ENCODE results near the gene LDHD.
"Not testable (repeated sequence)": the region's sequence is repeated elsewhere in the genome, so short reads cannot be mapped to it uniquely, and the experiment has no call there.

Gene LDHD

GRCh38 chr16:75096656-75097055 is 19.9 kb downstream of the LDHD start:
- no peak overlapping the region for H3K9ac ChIP-seq (ENCODE audit: low read length)
- no peak overlapping the region for H3K4me3 ChIP-seq (ENCODE audit: low read depth in 1 of 2, low read length in 2 of 2)
- no peaks in the 10 kb centered on the region for H3K9me3 ChIP-seq (ENCODE audit: low read length)
- peaks cover 47% of the 10 kb centered on the region for H3K4me1 ChIP-seq (ENCODE audit: insufficient read depth, low read length)
- H3K36me3 ChIP-seq (ENCODE audit: insufficient read depth, low read length), result no peaks in the 10 kb centered on the region
- H3K27ac ChIP-seq (ENCODE audit: low read depth, low read length), result peak overlapping the region; percentile 71
- no peaks in the 10 kb centered on the region for H3K27me3 ChIP-seq (ENCODE audit: control insufficient read depth in 1 of 2, insufficient read depth in 2 of 2, low read length in 2 of 2)

DNA sequence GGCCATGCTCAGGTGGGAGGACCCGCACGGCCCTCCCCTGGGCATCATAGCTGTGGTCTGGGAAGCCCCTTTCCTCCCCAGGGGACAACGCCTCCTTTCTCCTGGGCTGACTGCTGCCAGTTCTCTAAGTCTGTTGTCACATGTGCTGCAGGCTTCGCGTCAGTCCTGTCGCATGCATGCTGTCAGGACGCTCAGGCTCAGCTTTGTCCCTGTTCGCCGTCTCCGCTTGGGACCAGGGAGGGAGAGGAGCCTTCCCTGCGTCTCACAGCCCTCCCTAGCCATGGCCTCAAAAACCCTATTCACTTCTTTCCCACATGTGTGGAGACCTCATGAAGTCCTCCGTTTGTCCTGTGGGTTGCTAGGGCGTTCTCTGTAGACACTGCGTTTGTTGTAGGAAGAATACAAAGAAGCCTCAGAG is 21.4 kb downstream of the LDHD start:
- Histone ChIP-seq H3K9me3 (ENCODE audit: low read length) (no peaks in the 10 kb centered on the region), H3K4me1 (ENCODE audit: insufficient read depth, low read length) (peaks cover 46% of the 10 kb centered on the region), H3K27me3 (ENCODE audit: control insufficient read depth in 1 of 2, insufficient read depth in 2 of 2, low read length in 2 of 2) (no peaks in the 10 kb centered on the region), H3K9ac (ENCODE audit: low read length) (no peak overlapping the region), H3K4me3 (ENCODE audit: low read depth in 1 of 2, low read length in 2 of 2) (no peak overlapping the region), H3K36me3 (ENCODE audit: insufficient read depth, low read length) (no peaks in the 10 kb centered on the region), H3K27ac (ENCODE audit: low read depth, low read length) (no peak overlapping the region)

DNA sequence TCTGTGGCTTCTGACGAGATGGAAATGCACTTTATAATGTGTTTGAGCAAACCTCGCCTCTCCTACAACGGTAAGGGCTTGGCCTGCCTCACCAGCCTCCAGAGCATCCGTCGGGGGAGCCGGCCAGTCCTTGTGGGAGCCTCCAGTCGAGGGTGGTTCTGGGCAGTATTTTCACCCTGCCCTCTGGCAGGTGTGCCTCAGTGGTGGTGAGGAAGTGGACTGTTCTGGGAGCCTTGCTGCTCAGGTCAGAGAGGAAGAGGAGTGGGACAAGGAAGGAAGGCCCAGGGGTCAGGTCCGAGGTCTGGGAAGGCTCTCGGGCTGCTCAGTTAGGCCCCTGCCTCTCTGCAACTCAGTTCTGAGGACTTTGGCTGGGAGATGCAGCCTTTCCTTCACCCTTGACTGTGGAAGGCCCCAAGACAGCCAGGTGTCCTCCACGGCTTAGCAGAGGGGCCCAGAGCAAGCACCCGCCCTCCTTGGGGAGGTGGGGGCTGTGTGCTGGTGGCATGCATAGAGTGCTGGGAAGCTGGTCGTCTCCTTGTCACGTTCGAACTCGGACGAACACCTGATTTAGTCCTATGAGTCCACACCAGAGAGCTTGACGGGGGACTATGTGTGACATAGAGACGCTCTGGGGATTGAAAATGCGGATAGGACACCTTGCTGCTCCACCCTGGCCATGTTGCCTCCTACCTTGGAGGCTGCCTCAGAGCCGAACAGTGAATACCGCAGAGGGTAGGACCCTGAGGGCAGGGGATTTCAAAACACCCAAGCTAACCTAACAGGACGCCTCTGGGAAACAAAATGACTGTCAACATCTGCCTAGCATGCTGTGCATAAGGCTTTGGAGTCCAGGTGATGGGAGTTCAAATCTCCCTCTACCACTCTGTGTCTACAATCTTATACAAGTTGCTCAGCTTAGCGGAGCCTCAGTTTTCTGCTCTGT is 22.7 kb downstream of the LDHD start:
- Histone ChIP-seq H3K36me3 (ENCODE audit: insufficient read depth, low read length) (no peaks in the 10 kb centered on the region), H3K27me3 (ENCODE audit: control insufficient read depth in 1 of 2, insufficient read depth in 2 of 2, low read length in 2 of 2) (no peaks in the 10 kb centered on the region), H3K4me1 (ENCODE audit: insufficient read depth, low read length) (peaks cover 45% of the 10 kb centered on the region), H3K9ac (ENCODE audit: low read length) (no peak overlapping the region), H3K4me3 (ENCODE audit: low read depth in 1 of 2, low read length in 2 of 2) (no peak overlapping the region), H3K9me3 (ENCODE audit: low read length) (no peaks in the 10 kb centered on the region), H3K27ac (ENCODE audit: low read depth, low read length) (no peak overlapping the region)

GRCh38 chr16:75092777-75093176 is 23.8 kb downstream of the LDHD start:
- no peaks in the 10 kb centered on the region for H3K36me3 ChIP-seq (ENCODE audit: insufficient read depth, low read length)
- H3K27me3 ChIP-seq (ENCODE audit: control insufficient read depth in 1 of 2, insufficient read depth in 2 of 2, low read length in 2 of 2), result no peaks in the 10 kb centered on the region
- no peaks in the 10 kb centered on the region for H3K9me3 ChIP-seq (ENCODE audit: low read length)
- peaks cover 45% of the 10 kb centered on the region for H3K4me1 ChIP-seq (ENCODE audit: insufficient read depth, low read length)
- H3K27ac ChIP-seq (ENCODE audit: low read depth, low read length), result no peak overlapping the region
- H3K9ac ChIP-seq (ENCODE audit: low read length), result no peak overlapping the region
- no peak overlapping the region for H3K4me3 ChIP-seq (ENCODE audit: low read depth in 1 of 2, low read length in 2 of 2)

DNA sequence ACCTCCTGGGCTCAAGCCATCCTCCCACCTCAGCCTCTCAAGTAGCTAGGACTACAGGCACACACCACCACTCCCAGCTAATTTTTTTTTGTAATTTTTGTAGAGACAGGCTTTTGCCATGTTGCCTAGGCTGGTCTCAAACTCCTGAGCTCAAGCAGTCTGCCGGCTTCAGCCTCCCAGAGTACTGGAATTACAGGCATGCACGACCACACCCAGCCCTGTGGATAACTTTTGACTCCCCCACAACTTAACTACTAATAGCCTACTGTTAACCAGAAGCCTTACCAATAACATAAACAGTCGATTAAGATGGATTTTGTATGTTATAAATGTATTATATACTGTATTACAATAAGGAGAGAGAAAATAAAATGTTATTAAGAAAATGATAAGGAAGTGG is 25.0 kb downstream of the LDHD start:
- H3K4me3 ChIP-seq (ENCODE audit: low read depth in 1 of 2, low read length in 2 of 2); H3K9ac ChIP-seq (ENCODE audit: low read length); H3K27ac ChIP-seq (ENCODE audit: low read depth, low read length); H3K9me3 ChIP-seq (ENCODE audit: low read length); H3K27me3 ChIP-seq (ENCODE audit: control insufficient read depth in 1 of 2, insufficient read depth in 2 of 2, low read length in 2 of 2); H3K36me3 ChIP-seq (ENCODE audit: insufficient read depth, low read length): not testable (repeated sequence)
- H3K4me1 ChIP-seq (ENCODE audit: insufficient read depth, low read length), result peaks cover 45% of the 10 kb centered on the region

- peaks cover 46% of the 10 kb centered on the region for H3K4me1 ChIP-seq (ENCODE audit: insufficient read depth, low read length)
- H3K9me3 ChIP-seq (ENCODE audit: low read length); H3K27me3 ChIP-seq (ENCODE audit: control insufficient read depth in 1 of 2, insufficient read depth in 2 of 2, low read length in 2 of 2); H3K4me3 ChIP-seq (ENCODE audit: low read depth in 1 of 2, low read length in 2 of 2); H3K27ac ChIP-seq (ENCODE audit: low read depth, low read length); H3K36me3 ChIP-seq (ENCODE audit: insufficient read depth, low read length); H3K9ac ChIP-seq (ENCODE audit: low read length): not testable (repeated sequence)
These were observed 25.7 kb downstream of the LDHD start for GRCh38 chr16:75090899-75091298.

GRCh38 chr16:75089486-75090202 is 26.9 kb downstream of the LDHD start:
- H3K9ac ChIP-seq (ENCODE audit: low read length), result no peak overlapping the region
- H3K27me3 ChIP-seq (ENCODE audit: control insufficient read depth in 1 of 2, insufficient read depth in 2 of 2, low read length in 2 of 2), result no peaks in the 10 kb centered on the region
- peak overlapping the region; percentile 39 for H3K27ac ChIP-seq (ENCODE audit: low read depth, low read length)
- no peak overlapping the region for H3K4me3 ChIP-seq (ENCODE audit: low read depth in 1 of 2, low read length in 2 of 2)
- no peaks in the 10 kb centered on the region for H3K9me3 ChIP-seq (ENCODE audit: low read length)
- H3K36me3 ChIP-seq (ENCODE audit: insufficient read depth, low read length), result no peaks in the 10 kb centered on the region
- H3K4me1 ChIP-seq (ENCODE audit: insufficient read depth, low read length), result peaks cover 59% of the 10 kb centered on the region

- no peaks in the 10 kb centered on the region for H3K36me3 ChIP-seq (ENCODE audit: insufficient read depth, low read length)
- no peak overlapping the region for H3K4me3 ChIP-seq (ENCODE audit: low read depth in 1 of 2, low read length in 2 of 2)
- no peak overlapping the region for H3K9ac ChIP-seq (ENCODE audit: low read length)
- no peaks in the 10 kb centered on the region for H3K9me3 ChIP-seq (ENCODE audit: low read length)
- peaks cover 65% of the 10 kb centered on the region for H3K4me1 ChIP-seq (ENCODE audit: insufficient read depth, low read length)
- no peaks in the 10 kb centered on the region for H3K27me3 ChIP-seq (ENCODE audit: control insufficient read depth in 1 of 2, insufficient read depth in 2 of 2, low read length in 2 of 2)
- H3K27ac ChIP-seq (ENCODE audit: low read depth, low read length), result peak overlapping the region; percentile 62
These were observed 27.6 kb downstream of the LDHD start for GRCh38 chr16:75088934-75089333.

DNA sequence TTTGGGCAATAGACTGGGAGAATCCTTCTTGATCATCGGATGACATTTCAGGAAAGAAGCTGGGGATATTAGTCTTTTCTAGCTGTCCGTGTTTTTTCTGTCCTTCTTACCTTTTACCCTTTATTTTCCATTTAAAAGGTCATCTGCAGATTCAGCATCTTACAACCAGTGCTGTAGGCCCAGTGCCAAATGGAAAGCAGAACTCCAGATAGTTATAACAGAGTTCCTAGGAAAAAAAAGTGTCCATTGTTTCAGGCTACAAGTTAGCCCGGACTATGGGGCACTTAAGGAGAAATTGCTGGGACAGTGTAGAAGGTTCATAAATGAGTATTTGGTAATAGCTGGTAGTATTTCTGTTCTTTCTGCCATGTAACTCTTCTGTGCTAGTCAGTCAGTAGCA is 28.4 kb downstream of the LDHD start:
- H3K27ac ChIP-seq (ENCODE audit: low read depth, low read length), result peak overlapping the region; percentile 62
- H3K27me3 ChIP-seq (ENCODE audit: control insufficient read depth in 1 of 2, insufficient read depth in 2 of 2, low read length in 2 of 2), result no peaks in the 10 kb centered on the region
- peaks cover 72% of the 10 kb centered on the region for H3K4me1 ChIP-seq (ENCODE audit: insufficient read depth, low read length)
- no peaks in the 10 kb centered on the region for H3K9me3 ChIP-seq (ENCODE audit: low read length)
- peak overlapping the region in 1 of 2 donors; percentile 1 for H3K4me3 ChIP-seq (ENCODE audit: low read depth in 1 of 2, low read length in 2 of 2)
- no peaks in the 10 kb centered on the region for H3K36me3 ChIP-seq (ENCODE audit: insufficient read depth, low read length)
- peak overlapping the region; percentile 9 for H3K9ac ChIP-seq (ENCODE audit: low read length)

DNA sequence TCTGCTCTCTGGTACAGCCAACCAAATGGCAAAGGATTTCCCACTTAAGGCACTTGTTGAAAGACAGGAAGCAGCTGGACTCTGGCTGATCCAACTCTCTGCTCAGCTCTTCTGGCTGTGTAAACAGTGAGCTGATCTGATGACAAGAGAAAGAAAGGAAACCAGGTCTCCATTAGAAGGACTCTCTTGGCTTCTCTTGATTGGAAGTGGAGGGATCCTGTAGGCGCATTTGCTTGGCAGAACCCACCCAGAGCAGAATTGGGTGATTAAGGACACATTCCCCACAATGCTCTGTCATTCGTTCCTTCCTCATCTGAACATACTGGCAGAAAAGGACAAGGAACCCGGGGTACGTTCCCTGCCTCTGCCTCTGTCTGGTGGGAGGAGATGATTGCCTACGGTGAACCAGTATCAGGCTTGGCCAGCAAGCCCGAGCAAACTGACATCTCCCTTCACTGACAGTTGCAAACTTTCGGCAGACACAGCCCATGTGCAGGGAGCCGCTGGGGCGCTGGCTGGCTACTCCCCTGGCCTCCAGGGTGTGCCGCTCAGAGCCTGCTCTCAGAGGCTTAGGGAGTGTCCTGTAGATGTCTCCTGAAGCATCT is 29.1 kb downstream of the LDHD start:
- H3K4me1 ChIP-seq (ENCODE audit: insufficient read depth, low read length), result peaks cover 78% of the 10 kb centered on the region
- peak overlapping the region; percentile 74 for H3K27ac ChIP-seq (ENCODE audit: low read depth, low read length)
- H3K27me3 ChIP-seq (ENCODE audit: control insufficient read depth in 1 of 2, insufficient read depth in 2 of 2, low read length in 2 of 2), result no peaks in the 10 kb centered on the region
- H3K36me3 ChIP-seq (ENCODE audit: insufficient read depth, low read length), result no peaks in the 10 kb centered on the region
- no peaks in the 10 kb centered on the region for H3K9me3 ChIP-seq (ENCODE audit: low read length)
- H3K4me3 ChIP-seq (ENCODE audit: low read depth in 1 of 2, low read length in 2 of 2), result peak overlapping the region in 1 of 2 donors; percentile 20
- H3K9ac ChIP-seq (ENCODE audit: low read length), result peak overlapping the region; percentile 9

DNA sequence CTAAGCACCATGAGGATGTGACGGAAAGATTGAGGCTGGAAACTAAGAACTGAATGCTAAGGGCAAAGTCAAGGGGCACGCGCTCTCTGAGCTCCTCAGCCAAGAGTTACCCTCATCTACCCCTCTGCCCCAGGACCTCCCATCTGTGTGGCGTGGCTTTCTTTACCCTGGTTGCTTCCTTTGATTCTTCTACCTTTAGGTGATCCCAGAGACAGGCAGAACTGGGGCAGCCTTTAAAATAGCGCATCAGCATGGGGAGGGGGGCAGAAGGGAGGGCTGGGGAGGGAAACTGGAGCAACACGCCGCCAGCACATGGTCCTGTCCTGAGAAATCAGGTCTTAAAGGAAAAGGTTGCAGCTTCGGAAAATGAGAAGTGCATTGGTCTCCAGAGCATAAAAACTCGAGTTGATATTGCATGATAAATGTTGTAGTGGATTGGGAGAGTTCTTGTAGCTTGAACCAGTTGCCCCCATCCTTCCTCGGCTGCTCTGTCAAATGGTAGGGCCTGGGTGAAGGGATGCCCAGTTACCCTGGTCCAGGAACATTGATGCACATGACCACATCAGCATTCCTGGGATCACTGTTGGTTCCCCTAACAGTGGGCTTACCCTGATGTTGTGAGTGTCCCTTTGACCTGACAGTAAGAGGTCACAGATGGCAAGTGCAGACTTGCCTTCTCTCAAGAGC is 29.7 kb downstream of the LDHD start:
- Histone ChIP-seq H3K36me3 (ENCODE audit: insufficient read depth, low read length) (no peaks in the 10 kb centered on the region), H3K4me3 (ENCODE audit: low read depth in 1 of 2, low read length in 2 of 2) (peak overlapping the region in 1 of 2 donors; percentile 20), H3K4me1 (ENCODE audit: insufficient read depth, low read length) (peaks cover 80% of the 10 kb centered on the region), H3K9me3 (ENCODE audit: low read length) (no peaks in the 10 kb centered on the region), H3K9ac (ENCODE audit: low read length) (no peak overlapping the region), H3K27me3 (ENCODE audit: control insufficient read depth in 1 of 2, insufficient read depth in 2 of 2, low read length in 2 of 2) (no peaks in the 10 kb centered on the region), H3K27ac (ENCODE audit: low read depth, low read length) (peak overlapping the region; percentile 74)

Measured in muscle layer of colon (tissue), 2 donors.